Measurements from ENCODE around the gene MAPKAPK2.

Gene MAPKAPK2

GRCh38 chr1:206744683-206745082, 60.0 kb downstream of the MAPKAPK2 start:
- Histone ChIP-seq H3K27me3 (replicated peaks; ENCODE audit: insufficient read depth, low read length) (no peaks in the 10 kb centered on the region), H2AFZ (ENCODE audit: low read length) (no peak overlapping the region), H3K9me3 (replicated peaks; ENCODE audit: insufficient read depth, low read length) (no peaks in the 10 kb centered on the region), H3K4me3 (ENCODE audit: low read length) (no peak overlapping the region), H3K4me2 (ENCODE audit: low read depth, low read length) (no peak overlapping the region), H3K9ac (ENCODE audit: low read length) (no peak overlapping the region), H3K79me2 (ENCODE audit: low read length) (no peaks in the 10 kb centered on the region), H4K20me1 (ENCODE audit: insufficient read depth, low read length) (no peaks in the 10 kb centered on the region), H3K9me2 (replicated peaks; ENCODE audit: insufficient read depth, low read length) (no peaks in the 10 kb centered on the region), H3F3A (ENCODE audit: insufficient read depth, low read length) (peaks cover 8% of the 10 kb centered on the region), H3K36me3 (replicated peaks; ENCODE audit: insufficient read depth, low read length) (no peaks in the 10 kb centered on the region), H3K27ac (ENCODE audit: low read length) (no peak overlapping the region), H3K4me1 (ENCODE audit: low read length) (peaks cover 18% of the 10 kb centered on the region)
- no peak for DNase-seq
- TF ChIP-seq CTCF (IDR thresholded peaks at IDR 0.05; ENCODE audit: low read length) (no peak), EZH2phosphoT487 (IDR thresholded peaks at IDR 0.05; ENCODE audit: low read length) (no peak), EZH2 (optimal IDR thresholded peaks at IDR 0.05; ENCODE audit: low read depth, low read length) (no peak)

GRCh38 chr1:206745301-206745700, 60.6 kb downstream of the MAPKAPK2 start:
- peaks cover 2% of the 10 kb centered on the region for H3F3A ChIP-seq (ENCODE audit: insufficient read depth, low read length)
- no peaks in the 10 kb centered on the region for H3K36me3 ChIP-seq (replicated peaks; ENCODE audit: insufficient read depth, low read length)
- DNase-seq: no peak
- TF ChIP-seq EZH2phosphoT487 (IDR thresholded peaks at IDR 0.05; ENCODE audit: low read length) (no peak), EZH2 (optimal IDR thresholded peaks at IDR 0.05; ENCODE audit: low read depth, low read length) (no peak)
- H3K27ac ChIP-seq (ENCODE audit: low read length): no peak overlapping the region
- H2AFZ ChIP-seq (ENCODE audit: low read length): no peak overlapping the region
- H3K4me3 ChIP-seq (ENCODE audit: low read length): no peak overlapping the region
- H3K9me2 ChIP-seq (replicated peaks; ENCODE audit: insufficient read depth, low read length): no peaks in the 10 kb centered on the region
- H3K9ac ChIP-seq (ENCODE audit: low read length): no peak overlapping the region
- H3K4me2 ChIP-seq (ENCODE audit: low read depth, low read length): no peak overlapping the region
- no peaks in the 10 kb centered on the region for H4K20me1 ChIP-seq (ENCODE audit: insufficient read depth, low read length)
- H3K79me2 ChIP-seq (ENCODE audit: low read length): no peaks in the 10 kb centered on the region
- H3K4me1 ChIP-seq (ENCODE audit: low read length): peaks cover 12% of the 10 kb centered on the region
- H3K27me3 ChIP-seq (replicated peaks; ENCODE audit: insufficient read depth, low read length): no peaks in the 10 kb centered on the region
- no peaks in the 10 kb centered on the region for H3K9me3 ChIP-seq (replicated peaks; ENCODE audit: insufficient read depth, low read length)

- TF ChIP-seq EZH2phosphoT487 (IDR thresholded peaks at IDR 0.05; ENCODE audit: low read length) (no peak), EZH2 (optimal IDR thresholded peaks at IDR 0.05; ENCODE audit: low read depth, low read length) (no peak), CTCF (IDR thresholded peaks at IDR 0.05; ENCODE audit: low read length) (no peak)
Measured at GRCh38 chr1:206748348-206749030, 63.8 kb downstream of the MAPKAPK2 start.

GRCh38 chr1:206751891-206752290, 67.2 kb downstream of the MAPKAPK2 start:
- Histone ChIP-seq H3K79me2 (ENCODE audit: low read length) (no peaks in the 10 kb centered on the region), H3K4me3 (ENCODE audit: low read length) (no peak overlapping the region), H3K9me2 (replicated peaks; ENCODE audit: insufficient read depth, low read length) (no peaks in the 10 kb centered on the region), H2AFZ (ENCODE audit: low read length) (no peak overlapping the region), H3K4me1 (ENCODE audit: low read length) (no peaks in the 10 kb centered on the region), H4K20me1 (ENCODE audit: insufficient read depth, low read length) (no peaks in the 10 kb centered on the region), H3K4me2 (ENCODE audit: low read depth, low read length) (no peak overlapping the region), H3K27ac (ENCODE audit: low read length) (no peak overlapping the region), H3K9ac (ENCODE audit: low read length) (no peak overlapping the region), H3K36me3 (replicated peaks; ENCODE audit: insufficient read depth, low read length) (no peaks in the 10 kb centered on the region), H3F3A (ENCODE audit: insufficient read depth, low read length) (no peaks in the 10 kb centered on the region), H3K9me3 (replicated peaks; ENCODE audit: insufficient read depth, low read length) (no peaks in the 10 kb centered on the region), H3K27me3 (replicated peaks; ENCODE audit: insufficient read depth, low read length) (no peaks in the 10 kb centered on the region)
- no peak for DNase-seq
- TF ChIP-seq CTCF (IDR thresholded peaks at IDR 0.05; ENCODE audit: low read length) (no peak), EZH2phosphoT487 (IDR thresholded peaks at IDR 0.05; ENCODE audit: low read length) (no peak), EZH2 (optimal IDR thresholded peaks at IDR 0.05; ENCODE audit: low read depth, low read length) (no peak)

More at GRCh38 chr1:206748348-206749030, 63.8 kb downstream of the MAPKAPK2 start:
- no peak overlapping the region for H3K27ac ChIP-seq (ENCODE audit: low read length)
- no peak overlapping the region for H3K9ac ChIP-seq (ENCODE audit: low read length)
- no peak for DNase-seq
- no peak overlapping the region for H3K4me3 ChIP-seq (ENCODE audit: low read length)
- no peaks in the 10 kb centered on the region for H3K9me3 ChIP-seq (replicated peaks; ENCODE audit: insufficient read depth, low read length)
- no peak overlapping the region for H3K4me2 ChIP-seq (ENCODE audit: low read depth, low read length)
- no peaks in the 10 kb centered on the region for H3K4me1 ChIP-seq (ENCODE audit: low read length)
- H3K36me3 ChIP-seq (replicated peaks; ENCODE audit: insufficient read depth, low read length): no peaks in the 10 kb centered on the region
- no peak overlapping the region for H2AFZ ChIP-seq (ENCODE audit: low read length)
- H4K20me1 ChIP-seq (ENCODE audit: insufficient read depth, low read length): no peaks in the 10 kb centered on the region
- H3F3A ChIP-seq (ENCODE audit: insufficient read depth, low read length): no peaks in the 10 kb centered on the region
- H3K27me3 ChIP-seq (replicated peaks; ENCODE audit: insufficient read depth, low read length): no peaks in the 10 kb centered on the region
- no peaks in the 10 kb centered on the region for H3K79me2 ChIP-seq (ENCODE audit: low read length)
- no peaks in the 10 kb centered on the region for H3K9me2 ChIP-seq (replicated peaks; ENCODE audit: insufficient read depth, low read length)

All from MM.1S (cell line).